LNCaP clone FGC (cell line): Measurements from ENCODE around the gene KAT5.
A peak's percentile ranks its signal among the peaks of the same experiment; 100 is the strongest.
"Not testable (repeated sequence)": the region's sequence is repeated elsewhere in the genome, so short reads cannot be mapped to it uniquely, and the experiment has no call there.

Experiments
- DNase-seq: peaks from one replicate; pipeline ENCODE4 v3.0.0-alpha.2; 2011; ENCODE audit warnings: low read depth
- H3K4me3 ChIP-seq: 2 replicates; pipeline ENCODE4 v1.5.1; 2011; ENCODE audit warnings: mild to moderate bottlenecking, low read depth, low read length, control low read depth
- TF ChIP-seq, protein P1 (sequence below): IDR thresholded peaks from 2 replicates; pipeline ENCODE4 v1.5.1; 2012; ENCODE audit warnings: mild to moderate bottlenecking; ENCODE audit not compliant: control insufficient read depth, insufficient read depth; ENCODE audit errors: extremely low read depth

KAT5 gene

GRCh38 chr11:65711785-65712632 is at the start of gene KAT5:
KAT5 (plus strand) TSS chr11:65712252; CDS start chr11:65712268, 16 bp downstream.
- TF ChIP-seq, protein P1, sequence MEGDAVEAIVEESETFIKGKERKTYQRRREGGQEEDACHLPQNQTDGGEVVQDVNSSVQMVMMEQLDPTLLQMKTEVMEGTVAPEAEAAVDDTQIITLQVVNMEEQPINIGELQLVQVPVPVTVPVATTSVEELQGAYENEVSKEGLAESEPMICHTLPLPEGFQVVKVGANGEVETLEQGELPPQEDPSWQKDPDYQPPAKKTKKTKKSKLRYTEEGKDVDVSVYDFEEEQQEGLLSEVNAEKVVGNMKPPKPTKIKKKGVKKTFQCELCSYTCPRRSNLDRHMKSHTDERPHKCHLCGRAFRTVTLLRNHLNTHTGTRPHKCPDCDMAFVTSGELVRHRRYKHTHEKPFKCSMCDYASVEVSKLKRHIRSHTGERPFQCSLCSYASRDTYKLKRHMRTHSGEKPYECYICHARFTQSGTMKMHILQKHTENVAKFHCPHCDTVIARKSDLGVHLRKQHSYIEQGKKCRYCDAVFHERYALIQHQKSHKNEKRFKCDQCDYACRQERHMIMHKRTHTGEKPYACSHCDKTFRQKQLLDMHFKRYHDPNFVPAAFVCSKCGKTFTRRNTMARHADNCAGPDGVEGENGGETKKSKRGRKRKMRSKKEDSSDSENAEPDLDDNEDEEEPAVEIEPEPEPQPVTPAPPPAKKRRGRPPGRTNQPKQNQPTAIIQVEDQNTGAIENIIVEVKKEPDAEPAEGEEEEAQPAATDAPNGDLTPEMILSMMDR, result peak; percentile 98
- peak; percentile 99 for DNase-seq
- peak within 1 kb of the TSS; percentile 73 for H3K4me3 ChIP-seq

DNA sequence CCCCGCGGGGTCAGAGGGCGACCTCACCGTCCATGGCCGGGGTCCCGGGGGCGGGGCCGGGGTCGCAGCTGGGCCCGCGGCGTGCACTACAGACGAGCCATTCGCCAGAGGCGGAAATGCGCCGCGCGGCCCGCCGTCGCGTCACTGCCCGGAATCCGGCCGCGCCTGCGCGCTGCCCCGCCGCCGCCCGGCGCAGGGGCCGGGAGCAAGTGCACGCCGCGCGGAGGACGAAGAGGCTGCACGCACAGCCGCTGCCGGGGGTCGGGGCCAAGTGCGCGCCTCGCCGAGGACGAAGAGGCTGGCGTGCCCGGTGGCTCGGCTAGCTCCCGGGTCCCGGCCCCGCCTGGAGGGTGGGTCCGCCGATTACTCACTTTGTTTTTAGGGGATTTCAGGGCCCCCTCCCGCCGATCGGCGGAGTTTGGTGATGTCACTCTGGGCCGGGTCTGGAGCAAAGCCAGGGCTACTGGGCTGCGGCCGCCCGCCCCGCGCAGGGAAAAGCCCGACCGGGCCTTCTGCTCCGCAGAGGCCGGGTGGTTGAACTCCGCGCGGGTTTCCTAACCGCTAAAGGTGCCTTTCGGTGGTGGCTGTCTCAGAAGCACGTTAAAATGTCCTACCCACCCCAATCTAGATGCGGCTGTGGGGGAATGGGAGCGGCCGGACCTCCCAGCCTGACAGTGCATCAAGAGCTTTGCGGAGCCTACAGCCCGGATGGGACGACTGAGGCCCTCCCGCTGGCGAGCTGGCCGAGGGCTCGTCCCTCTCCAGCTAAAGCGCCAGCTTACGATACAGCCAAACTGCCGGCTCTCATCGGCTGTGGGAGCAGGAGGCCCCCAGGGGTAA is 49.0 kb upstream of the KAT5 start, which contains the start of gene RELA:
Gene RELA, minus strand, starts transcription at position 118 of the 840 bp plus-strand sequence. Its CDS starts 84 bp downstream, at position 34.
- peak within 1 kb of the TSS; percentile 73 for H3K4me3 ChIP-seq
- TF ChIP-seq, protein P1, result no peak
- peak; percentile 53 for DNase-seq

- no peak for DNase-seq
- TF ChIP-seq, protein P1, result no peak
- H3K4me3 ChIP-seq, result peak overlapping the region; percentile 73
These were observed 48.3 kb upstream of the KAT5 start for GRCh38 chr11:65663639-65664200.

DNA sequence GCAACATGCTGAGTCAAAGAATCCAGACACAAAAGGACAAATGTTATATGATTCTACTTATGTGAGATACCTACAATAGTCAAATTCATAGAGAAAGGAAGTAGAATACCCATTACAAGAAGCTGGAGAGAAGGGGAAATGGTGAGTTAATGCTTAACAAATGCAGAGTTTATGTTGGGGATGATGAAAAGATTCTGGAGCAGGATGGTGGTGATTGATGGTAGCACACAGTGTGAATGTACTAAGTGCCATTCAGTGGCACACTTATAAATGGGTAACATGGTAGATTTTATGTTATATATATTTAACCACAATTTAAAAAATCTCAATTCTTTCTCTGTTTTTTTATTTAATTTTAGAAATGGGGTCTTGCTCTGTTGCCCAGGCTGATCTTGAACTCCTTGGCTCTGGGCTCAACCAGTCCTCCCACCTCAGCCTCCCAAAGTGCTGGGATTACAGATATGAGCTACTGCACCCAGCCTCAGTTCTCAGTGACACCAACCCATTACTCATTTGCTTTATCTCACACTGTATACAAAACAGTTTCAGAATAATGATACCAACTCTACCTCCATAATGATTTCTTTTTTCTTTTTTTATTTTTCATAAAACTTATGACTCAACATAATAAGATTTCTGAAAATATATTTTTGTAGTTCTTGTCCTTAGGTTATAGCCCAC is 39.7 kb upstream of the KAT5 start:
- H3K4me3 ChIP-seq, result no peak overlapping the region
- TF ChIP-seq, protein P1, result no peak
- DNase-seq, result no peak

DNA sequence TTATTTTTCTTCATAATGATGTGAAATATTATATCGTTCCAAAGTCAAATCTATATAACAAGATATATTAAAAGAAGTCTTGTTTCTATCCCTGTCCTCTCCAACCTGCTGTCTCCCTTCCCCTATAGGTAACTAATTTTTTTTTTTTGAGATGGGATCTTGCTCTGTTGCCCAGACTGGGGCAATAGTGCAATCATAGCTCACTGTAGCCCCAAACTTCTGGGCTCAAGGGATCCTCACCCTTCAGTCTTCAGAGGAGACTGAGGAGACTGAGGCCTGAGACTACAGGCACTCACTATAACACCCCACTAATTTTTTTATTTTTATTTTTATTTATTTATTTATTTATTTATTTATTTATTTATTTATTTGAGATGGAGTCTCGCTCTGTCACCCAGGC is 39.1 kb upstream of the KAT5 start:
- TF ChIP-seq, protein P1, result no peak
- no peak for DNase-seq
- H3K4me3 ChIP-seq, result no peak overlapping the region

- no peak overlapping the region for H3K4me3 ChIP-seq
- TF ChIP-seq, protein P1, result no peak
- no peak for DNase-seq
These were observed 31.8 kb upstream of the KAT5 start for GRCh38 chr11:65680192-65680743.

DNA sequence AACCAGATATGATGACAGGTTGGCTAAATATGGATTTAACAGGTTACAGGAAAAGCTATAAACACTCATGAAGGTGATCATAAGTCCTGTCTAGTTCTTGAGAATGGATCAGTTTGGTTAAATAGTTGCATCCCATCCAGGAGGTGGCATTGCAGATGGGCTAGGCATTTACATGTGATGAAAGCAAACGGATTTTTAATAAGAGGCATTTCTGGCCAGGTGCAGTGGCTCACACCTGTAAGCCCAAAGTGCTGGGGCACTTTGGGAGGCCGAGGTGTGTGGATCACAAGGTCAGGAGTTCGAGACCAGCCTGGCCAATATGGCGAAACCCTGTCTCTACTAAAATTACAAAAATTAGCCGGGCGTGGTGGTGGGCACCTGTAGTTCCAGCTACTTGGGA is 28.6 kb upstream of the KAT5 start:
- not testable (repeated sequence) for H3K4me3 ChIP-seq, DNase-seq
